AG04450 (cell line): ENCODE results near the gene NKIRAS1. TPM values are rescaled to one million over a fixed set of nuclear protein-coding genes. Genes with fewer than 3 reads are reported as not detected.

Experiments
- CTCF ChIA-PET: fragments of 300-600, 350-600 bp; formaldehyde crosslinking; extraction: SDS; loops from one replicate; lab custom pipeline; 2022; ENCODE audit warnings: antibody characterized with exemption, inconsistent platforms; lab: Charles Lee
- POLR2A ChIA-PET: fragments of 350-600 bp; formaldehyde crosslinking; extraction: SDS; loops from one replicate; lab custom pipeline; 2021; ENCODE audit warnings: antibody characterized with exemption, inconsistent platforms; lab: Yijun Ruan, JAX
- DNase-seq: peaks from one replicate; pipeline ENCODE4 v3.0.0-alpha.2; 2011; ENCODE audit warnings: low read depth, low spot score
- H3K27ac ChIP-seq: one replicate; pipeline ENCODE4 v1.5.1; 2012; ENCODE audit warnings: low read depth, low read length, control low read depth
- H3K27me3 ChIP-seq: one replicate; pipeline ENCODE4 v1.6.0; 2012; ENCODE audit warnings: low read length; ENCODE audit not compliant: control insufficient read depth, insufficient read depth
- H3K4me3 ChIP-seq: 2 replicates; pipeline ENCODE4 v1.5.1; 2011; ENCODE audit warnings: mild to moderate bottlenecking, low read depth, low read length, control low read depth
- H3K9me3 ChIP-seq: 2 replicates; pipeline ENCODE4 v1.5.1; 2012; ENCODE audit warnings: low read length; ENCODE audit not compliant: control insufficient read depth, insufficient read depth
- CTCF ChIP-seq: IDR thresholded peaks from 2 replicates; pipeline ENCODE4 v1.5.1; 2011; ENCODE audit warnings: low read depth, low read length, control low read depth, inconsistent platforms
- polyA plus RNA-seq: library from polyadenylated mRNA; depleted of rRNA; stranded (reverse); fragments of >200 nt; gene quantifications from 2 replicates; pipeline ENCODE4 v1.2.3, GENCODE V29; 2011

Gene NKIRAS1
- polyA plus RNA-seq, 1 experiment = 10.4 TPM

DNA sequence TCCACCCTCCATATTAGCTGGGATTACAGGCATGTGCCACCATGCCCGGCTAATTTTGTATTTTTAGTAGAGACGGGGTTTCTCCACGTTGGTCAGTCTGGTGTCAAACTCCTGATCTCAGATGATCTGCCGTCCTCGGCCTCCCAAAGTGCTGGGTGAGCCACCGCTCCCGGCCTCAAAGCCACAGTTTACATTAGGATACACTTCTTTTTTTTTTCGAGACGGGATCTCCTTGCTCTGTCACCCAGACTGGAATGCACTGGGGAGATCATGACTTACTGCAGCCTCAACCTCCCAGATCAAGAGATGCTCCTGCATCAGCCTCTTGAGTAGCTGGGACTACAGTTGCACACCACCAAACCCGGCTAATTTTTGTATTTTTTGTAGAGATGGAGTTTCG lies 25.8 kb upstream of the NKIRAS1 start:
- CTCF ChIA-PET = no interaction called here

GRCh38 chr3:23941440-23941839 lies 24.6 kb upstream of the NKIRAS1 start:
- Histone ChIP-seq H3K4me3 (no peak overlapping the region), H3K27me3 (no peaks in the 10 kb centered on the region), H3K9me3 (no peaks in the 10 kb centered on the region), H3K27ac (no peak overlapping the region)
- TF ChIP-seq CTCF = no peak
- no peak for DNase-seq
- ChIA-PET POLR2A (interaction anchor here (1.7 kb wide), 1 partner anchor 25 kb away, joined by 14 read pairs; the partner anchor contains the start of genes NKIRAS1 and RPL15), CTCF (no interaction called here)

More for the DNA sequence above, 25.8 kb upstream of the NKIRAS1 start:
- no peaks in the 10 kb centered on the region for H3K9me3 ChIP-seq
- POLR2A ChIA-PET = no interaction called here
- H3K27ac ChIP-seq = no peak overlapping the region
- H3K27me3 ChIP-seq = no peaks in the 10 kb centered on the region
- H3K4me3 ChIP-seq = no peak overlapping the region
- no peak for TF ChIP-seq CTCF
- no peak for DNase-seq

- DNase-seq = no peak
- ChIA-PET CTCF (no interaction called here), POLR2A (interaction anchor here (1.7 kb wide), 1 partner anchor 24 kb away, joined by 14 read pairs; the partner anchor contains the start of genes NKIRAS1 and RPL15)
- H3K9me3 ChIP-seq = no peaks in the 10 kb centered on the region
- H3K4me3 ChIP-seq = no peak overlapping the region
- H3K27me3 ChIP-seq = no peaks in the 10 kb centered on the region
- no peak for TF ChIP-seq CTCF
- no peak overlapping the region for H3K27ac ChIP-seq
Measured at GRCh38 chr3:23940775-23941174, 24.0 kb upstream of the NKIRAS1 start.

GRCh38 chr3:23938688-23939087 lies 21.9 kb upstream of the NKIRAS1 start:
- TF ChIP-seq CTCF = no peak
- POLR2A ChIA-PET = interaction anchor here (0.8 kb wide), 1 partner anchor 22 kb away, joined by 3 read pairs; the partner anchor contains the start of genes NKIRAS1 and RPL15

GRCh38 chr3:23937296-23937695 lies 20.5 kb upstream of the NKIRAS1 start:
- no peak for TF ChIP-seq CTCF
- no peaks in the 10 kb centered on the region for H3K9me3 ChIP-seq
- H3K27me3 ChIP-seq = no peaks in the 10 kb centered on the region
- CTCF ChIA-PET = no interaction called here
- no peak for DNase-seq
- no peak overlapping the region for H3K27ac ChIP-seq
- no peak overlapping the region for H3K4me3 ChIP-seq
- POLR2A ChIA-PET = interaction anchor here (1.5 kb wide), 1 partner anchor 20 kb away, joined by 4 read pairs; the partner anchor contains the start of genes NKIRAS1 and RPL15

More at GRCh38 chr3:23938688-23939087, 21.9 kb upstream of the NKIRAS1 start:
- Histone ChIP-seq H3K27ac (no peak overlapping the region), H3K4me3 (no peak overlapping the region), H3K27me3 (no peaks in the 10 kb centered on the region), H3K9me3 (no peaks in the 10 kb centered on the region)
- CTCF ChIA-PET = no interaction called here
- DNase-seq = no peak
